SK-N-MC (cell line): ENCODE results near the gene NELFB.

Experiments
- EZH2 ChIP-seq: fragments of 200-600 bp; sonication (generic); IDR thresholded peaks from one replicate; pipeline ENCODE4 v1.6.1; 2017; ENCODE audit warnings: antibody characterized with exemption
- FOXP2 ChIP-seq: optimal IDR thresholded peaks from 2 replicates; pipeline ENCODE3; 2011; ENCODE audit warnings: mild to moderate bottlenecking, moderate library complexity; ENCODE audit not compliant: insufficient read depth; ENCODE audit errors: extremely low read length, control extremely low read depth
- POLR2AphosphoS5 ChIP-seq: IDR thresholded peaks from 2 replicates; pipeline ENCODE4 v1.6.1; 2012; ENCODE audit warnings: mild to moderate bottlenecking, low read depth, low read length, borderline replicate concordance

DNA sequence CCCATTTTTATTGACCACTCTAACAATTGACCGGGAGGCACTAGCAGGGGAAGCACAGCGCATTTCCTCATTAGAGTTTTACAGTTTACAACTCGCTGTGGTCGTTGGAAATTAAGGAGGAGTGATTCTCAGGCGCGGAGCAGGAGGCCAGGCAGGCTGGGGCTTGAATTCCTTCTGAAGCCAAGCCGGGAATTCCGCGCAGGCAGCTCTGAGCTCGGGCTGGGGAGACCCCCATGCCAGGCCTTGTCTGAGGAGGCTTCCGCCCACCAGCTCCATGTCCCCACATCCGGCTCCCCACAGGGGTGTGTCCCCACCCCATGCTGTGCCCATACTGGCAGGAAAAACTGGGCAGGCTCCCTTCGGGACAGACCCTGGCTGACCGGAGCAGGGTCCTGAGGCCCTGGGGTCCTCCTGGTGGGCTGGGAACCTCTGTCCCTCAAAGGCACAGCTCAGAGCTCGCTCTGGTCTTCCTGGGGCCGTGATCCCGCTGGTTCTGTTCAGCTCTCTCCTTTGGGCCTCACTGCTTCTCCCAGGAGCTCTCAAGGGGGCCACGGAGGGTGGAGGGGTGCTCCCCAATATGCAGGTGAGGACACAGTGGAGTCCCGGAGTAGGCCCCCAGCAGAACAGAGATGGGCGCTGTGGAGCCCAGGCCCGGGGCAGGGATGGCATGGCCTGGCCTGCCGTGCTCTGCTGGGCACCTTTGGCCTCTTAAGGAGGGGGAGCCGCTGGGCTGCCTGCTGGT, 48.2 kb downstream of the NELFB start:
- TF ChIP-seq EZH2 (no peak), POLR2AphosphoS5 (no peak), FOXP2 (no peak)
